Loucy (cell line): ENCODE results near the gene CDH5.

Source experiments
- CTCF ChIP-seq: fragments of 200-600 bp; sonication (generic); conservative IDR thresholded peaks from 2 replicates; pipeline ENCODE4 v1.5.1; 2014; ENCODE audit warnings: mild to moderate bottlenecking, antibody characterized with exemption, low read length
- EZH2phosphoT487 ChIP-seq: fragments of 200-600 bp; IDR thresholded peaks from 2 replicates; pipeline ENCODE4 v1.6.1; 2018; ENCODE audit warnings: antibody characterized with exemption, mild to moderate bottlenecking, moderate library complexity, borderline replicate concordance

- TF ChIP-seq CTCF (no peak), EZH2phosphoT487 (no peak)
Observed at GRCh38 chr16:66426112-66427035, 59.9 kb downstream of the CDH5 start.
